Erythroblast (primary cell): ENCODE results near the gene CLSTN1.

Experiments used
- GATA1 ChIP-seq: IDR thresholded peaks from 2 replicates; pipeline ENCODE4 v1.6.1; 2011; ENCODE audit warnings: low read depth, mild to moderate bottlenecking, control low read depth, low read length, moderate library complexity
- POLR2A ChIP-seq: IDR thresholded peaks from 2 replicates; pipeline ENCODE4 v1.6.1; 2011; ENCODE audit warnings: mild to moderate bottlenecking, low read length

DNA sequence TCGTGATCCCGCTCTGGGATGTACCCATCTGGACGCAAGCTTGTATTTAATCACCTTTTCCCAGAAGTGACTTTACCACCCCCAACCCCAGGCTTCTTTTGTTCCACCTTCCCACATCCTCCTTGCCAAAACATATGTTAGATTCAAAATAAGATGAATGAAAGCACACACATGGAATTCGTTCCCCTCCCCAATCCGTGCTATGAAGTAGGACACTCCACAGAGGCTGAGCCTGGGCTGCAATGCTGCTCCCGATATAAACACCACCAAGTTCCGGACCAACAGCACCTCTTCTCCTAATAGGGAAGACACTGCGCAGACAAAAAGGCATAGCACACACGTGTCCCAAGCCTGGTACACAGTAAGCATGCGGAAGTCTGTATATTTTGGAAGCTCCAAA lies 86.1 kb downstream of the CLSTN1 start:
- TF ChIP-seq POLR2A = no peak
- no peak for TF ChIP-seq GATA1
